Left lung (tissue), 10 donors: ENCODE measurements around the gene ITGA5. TPM values are rescaled to one million over a fixed set of nuclear protein-coding genes. Genes with fewer than 3 reads are reported as not detected.

Experiments
- ATAC-seq: fragments of 200-7000 bp; cut with Tn5 transposase; one replicate; pipeline ENCODE4 v1.9.1; 2020; ENCODE audit warnings: moderate library complexity
- DNase-seq, 4 donors: peaks; one replicate each; pipeline ENCODE4 v3.0.0-alpha.2; 2013 to 2020
- H3K27ac ChIP-seq, 2 donors: fragments of 200-600 bp; sonication (generic) in 1 of 2; one replicate each; pipeline versions ENCODE4 v1.5.0 to v1.8.0; 2020 to 2021
- H3K27me3 ChIP-seq, 2 donors: fragments of 200-600 bp; sonication (generic) in 1 of 2; one replicate each; pipeline versions ENCODE4 v1.5.0 to v1.8.0; 2020 to 2021
- H3K36me3 ChIP-seq, 2 donors: fragments of 200-600 bp; sonication (generic) in 1 of 2; one replicate each; pipeline versions ENCODE4 v1.5.0 to v1.8.0; 2020 to 2021
- H3K4me1 ChIP-seq, 2 donors: fragments of 200-600 bp; one replicate each; pipeline ENCODE4 v1.8.0; 2021
- H3K4me3 ChIP-seq, 2 donors: fragments of 200-600 bp; sonication (generic) in 1 of 2; one replicate each; pipeline versions ENCODE4 v1.5.0 to v1.8.0; 2020 to 2021; ENCODE audit warnings: mild to moderate bottlenecking in 1 of 2
- H3K9me3 ChIP-seq, 2 donors: fragments of 200-600 bp; sonication (generic) in 1 of 2; one replicate each; pipeline versions ENCODE4 v1.5.0 to v1.8.0; 2020 to 2021
- intact Hi-C, 2 donors: fragments of 100-400 bp; cut with DNase I; formaldehyde crosslinking; loops; one replicate each; pipeline versions ENCODE4 v1.11.2 to v1.14.2; 2022
- polyA plus RNA-seq, 6 donors: library from polyadenylated mRNA; unstranded; fragments of 120-200 nt; gene quantifications; one replicate each; pipeline ENCODE4 v1.2.1, GENCODE V29; 2013; ENCODE audit not compliant: insufficient read length in 6 of 6
- total RNA-seq, 2 donors: library from RNA; stranded (reverse); fragmentation: NEBNext Ultra II Directional; extraction: Animal tissue kit (Norgen Biotek cat#: 25700); gene quantifications; one replicate each; pipeline ENCODE4 v1.2.1, GENCODE V29; 2021
- TF ChIP-seq, protein P1 (sequence below), 2 donors: fragments of 200-600 bp; sonication (generic) in 1 of 2; IDR thresholded peaks; one replicate each; pipeline versions ENCODE4 v1.5.0 to v1.8.0; 2021; ENCODE audit warnings: antibody characterized with exemption in 2 of 2
- donor health status: DM: no; HTN: yes; CAD: no.
- donor health status: DM: no; HTN: no; CAD: no.

ITGA5 gene
- total and polyA plus RNA-seq, 8 donors: 56.1 to 142 (median 73.5) TPM

DNA sequence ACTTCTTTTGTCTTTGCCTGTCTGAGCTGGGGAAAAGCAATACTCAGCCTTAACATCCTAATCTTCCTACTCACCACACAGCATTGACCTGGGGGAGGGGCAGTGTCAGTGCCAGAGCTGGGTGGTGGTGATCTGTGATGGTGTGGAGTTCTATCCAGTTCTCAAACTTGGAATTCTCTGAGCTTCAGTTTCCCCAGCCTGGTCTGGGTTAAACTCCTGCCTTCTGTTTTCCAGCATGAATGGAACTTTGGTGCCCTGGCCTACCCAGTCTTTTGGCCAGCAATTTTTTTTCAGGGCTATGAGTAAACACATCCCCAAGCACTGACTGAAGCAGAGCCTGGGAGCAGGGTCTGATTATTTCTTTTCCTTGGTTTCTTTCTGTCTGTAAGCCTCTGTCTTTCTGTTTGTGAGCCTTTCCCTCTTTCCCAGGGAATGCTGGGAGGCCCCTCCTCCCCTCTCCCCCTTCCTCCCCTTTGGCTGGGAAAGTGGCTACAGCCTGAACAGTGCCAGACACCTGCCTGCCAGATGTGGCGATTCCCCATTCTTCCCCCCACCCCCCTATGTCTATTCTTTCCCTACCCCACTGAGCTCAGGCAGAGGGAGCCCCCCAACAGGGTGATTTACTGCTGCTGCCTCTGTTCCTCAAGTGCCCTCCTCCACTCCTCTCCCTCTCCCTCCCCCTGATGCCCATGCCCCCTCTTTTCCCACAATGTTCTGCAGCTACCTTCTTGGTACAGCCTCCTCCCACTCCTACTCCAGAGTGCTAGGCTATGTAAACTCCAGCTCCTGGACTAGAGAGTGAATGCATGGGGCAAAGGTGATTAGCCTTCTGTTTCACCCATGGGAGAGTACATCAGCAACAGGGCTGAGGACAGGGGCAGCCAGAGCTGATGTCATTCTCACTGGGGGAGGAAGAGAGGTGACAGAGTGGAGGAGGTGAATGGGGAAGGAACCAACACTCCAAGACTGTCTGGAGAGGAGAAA is 65.9 kb downstream of the ITGA5 start:
- ATAC-seq (peak; percentile 60), DNase-seq (peak in 1 of 4 donors; percentile 40)
- no peaks in the 10 kb centered on the region for H3K27me3 ChIP-seq
- intact Hi-C loops: no loop called here
- no peaks in the 10 kb centered on the region for H3K9me3 ChIP-seq
- TF ChIP-seq, protein P1, sequence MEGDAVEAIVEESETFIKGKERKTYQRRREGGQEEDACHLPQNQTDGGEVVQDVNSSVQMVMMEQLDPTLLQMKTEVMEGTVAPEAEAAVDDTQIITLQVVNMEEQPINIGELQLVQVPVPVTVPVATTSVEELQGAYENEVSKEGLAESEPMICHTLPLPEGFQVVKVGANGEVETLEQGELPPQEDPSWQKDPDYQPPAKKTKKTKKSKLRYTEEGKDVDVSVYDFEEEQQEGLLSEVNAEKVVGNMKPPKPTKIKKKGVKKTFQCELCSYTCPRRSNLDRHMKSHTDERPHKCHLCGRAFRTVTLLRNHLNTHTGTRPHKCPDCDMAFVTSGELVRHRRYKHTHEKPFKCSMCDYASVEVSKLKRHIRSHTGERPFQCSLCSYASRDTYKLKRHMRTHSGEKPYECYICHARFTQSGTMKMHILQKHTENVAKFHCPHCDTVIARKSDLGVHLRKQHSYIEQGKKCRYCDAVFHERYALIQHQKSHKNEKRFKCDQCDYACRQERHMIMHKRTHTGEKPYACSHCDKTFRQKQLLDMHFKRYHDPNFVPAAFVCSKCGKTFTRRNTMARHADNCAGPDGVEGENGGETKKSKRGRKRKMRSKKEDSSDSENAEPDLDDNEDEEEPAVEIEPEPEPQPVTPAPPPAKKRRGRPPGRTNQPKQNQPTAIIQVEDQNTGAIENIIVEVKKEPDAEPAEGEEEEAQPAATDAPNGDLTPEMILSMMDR (IDR thresholded peaks at IDR 0.05): no peak
- peak overlapping the region; percentile 45 to 61 for H3K27ac ChIP-seq
- peaks cover 29 to 53% of the 10 kb centered on the region in 2 donors for H3K4me1 ChIP-seq
- H3K36me3 ChIP-seq: peaks cover 0 to 44% of the 10 kb centered on the region in 2 donors
- no peak overlapping the region for H3K4me3 ChIP-seq

DNA sequence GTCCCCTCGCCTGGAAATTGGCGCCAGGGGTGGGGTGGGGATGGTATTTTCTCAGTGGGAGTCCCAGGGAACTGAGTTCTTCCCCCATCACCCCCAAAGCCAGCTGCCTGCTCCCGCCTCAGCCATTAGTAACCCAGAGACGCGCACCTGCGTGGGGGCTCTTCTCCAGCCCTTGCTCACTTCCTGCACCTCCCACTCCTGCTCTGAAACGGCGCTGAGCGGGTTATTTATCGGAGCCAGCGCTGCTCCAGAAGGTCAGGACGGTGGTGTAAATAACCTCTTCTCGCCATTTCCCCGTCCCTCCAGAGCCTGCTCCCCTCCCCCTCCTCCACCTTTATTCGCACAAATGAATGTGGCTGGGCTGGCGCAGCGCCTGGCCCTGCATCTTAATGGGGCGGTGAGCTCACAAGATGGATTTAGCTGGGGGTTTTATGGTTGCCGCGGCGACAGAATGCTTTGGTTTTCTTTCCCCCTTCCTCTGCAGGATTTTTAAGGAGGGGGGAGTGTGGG is 67.0 kb downstream of the ITGA5 start:
- Histone ChIP-seq H3K9me3 (no peaks in the 10 kb centered on the region), H3K4me1 (peaks cover 18 to 42% of the 10 kb centered on the region in 2 donors), H3K27me3 (no peaks in the 10 kb centered on the region), H3K27ac (peak overlapping the region in 1 of 2 donors; percentile 61), H3K4me3 (no peak overlapping the region), H3K36me3 (peaks cover 0 to 55% of the 10 kb centered on the region in 2 donors)
- peak; percentile 59 for ATAC-seq
- peak in 2 of 4 donors; percentile 74 to 81 for DNase-seq
- TF ChIP-seq, protein P1 (IDR thresholded peaks at IDR 0.05): no peak
- intact Hi-C loops: no loop called here

DNA sequence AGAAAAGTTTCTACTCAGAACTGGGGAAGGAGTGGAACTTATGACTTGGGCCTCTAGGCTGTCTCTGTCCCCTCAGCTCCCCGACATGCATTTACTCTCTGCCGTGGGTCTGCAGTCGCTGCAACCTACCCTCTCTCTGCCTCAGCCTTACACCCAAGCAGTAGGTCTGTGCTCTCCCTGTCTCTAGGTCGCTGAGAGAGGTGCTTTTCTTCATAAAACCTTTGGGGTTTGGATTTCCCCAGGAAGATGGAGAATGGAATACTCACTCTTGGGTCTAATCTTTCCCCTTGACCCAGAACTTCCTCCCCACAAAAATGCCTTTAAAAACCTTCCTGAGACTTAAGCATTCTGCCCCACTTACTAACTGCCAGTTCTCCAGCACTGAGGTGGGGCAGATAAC is 67.7 kb downstream of the ITGA5 start:
- no peaks in the 10 kb centered on the region for H3K27me3 ChIP-seq
- peaks cover 15 to 35% of the 10 kb centered on the region in 2 donors for H3K4me1 ChIP-seq
- DNase-seq (no peak), ATAC-seq (no peak)
- H3K4me3 ChIP-seq: no peak overlapping the region
- H3K36me3 ChIP-seq: peaks cover 0 to 62% of the 10 kb centered on the region in 2 donors
- intact Hi-C loops: no loop called here
- no peaks in the 10 kb centered on the region for H3K9me3 ChIP-seq
- H3K27ac ChIP-seq: peak overlapping the region in 1 of 2 donors; percentile 61
- TF ChIP-seq, protein P1 (IDR thresholded peaks at IDR 0.05): no peak

DNA sequence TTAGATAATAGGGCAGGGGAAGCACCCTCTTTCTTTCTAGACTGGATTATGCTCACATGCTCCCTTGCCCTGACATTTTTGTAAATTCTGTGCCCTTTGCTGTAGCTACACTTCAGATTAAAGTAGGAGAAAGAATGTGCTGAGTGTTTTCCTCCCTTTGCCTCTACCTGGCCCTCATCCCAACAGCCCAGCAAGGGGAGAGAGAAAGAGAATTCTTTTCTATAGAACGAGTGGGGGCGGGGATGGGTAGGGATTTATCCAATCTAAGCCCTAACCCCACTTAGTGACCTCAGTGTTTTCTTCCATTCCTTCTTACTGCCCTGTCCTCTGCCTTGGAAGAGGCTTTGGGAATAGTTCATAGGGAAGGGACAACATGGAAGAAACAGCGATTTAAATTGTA is 68.3 kb downstream of the ITGA5 start:
- DNase-seq (peak in 1 of 4 donors; percentile 50), ATAC-seq (peak; percentile 58)
- Histone ChIP-seq H3K27ac (peak overlapping the region in 1 of 2 donors; percentile 61), H3K4me1 (peaks cover 15 to 31% of the 10 kb centered on the region in 2 donors), H3K4me3 (no peak overlapping the region), H3K9me3 (no peaks in the 10 kb centered on the region), H3K36me3 (peaks cover 0 to 68% of the 10 kb centered on the region in 2 donors), H3K27me3 (no peaks in the 10 kb centered on the region)
- TF ChIP-seq, protein P1 (IDR thresholded peaks at IDR 0.05): no peak
- intact Hi-C loops: no loop called here

DNA sequence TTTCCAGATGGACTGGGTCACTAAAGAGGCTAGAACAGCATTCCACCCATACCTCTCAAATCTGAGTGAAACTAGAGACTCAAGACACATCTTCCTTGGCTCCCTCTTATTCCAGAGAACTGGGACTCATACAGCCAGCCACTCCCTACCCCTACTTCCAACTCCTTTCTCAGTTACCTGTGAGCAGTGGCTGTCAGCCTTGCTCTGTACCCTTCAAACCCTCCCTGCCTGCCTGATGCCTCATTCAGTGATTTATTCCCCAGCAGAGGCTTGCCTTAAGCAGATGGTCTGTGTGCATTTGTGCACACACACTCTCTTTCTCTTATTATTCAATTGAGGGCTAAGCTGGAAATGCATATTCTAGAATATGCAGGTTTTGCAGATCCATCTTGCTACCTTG is 69.4 kb downstream of the ITGA5 start:
- TF ChIP-seq, protein P1 (IDR thresholded peaks at IDR 0.05): no peak
- Histone ChIP-seq H3K4me3 (no peak overlapping the region), H3K36me3 (peaks cover 0 to 79% of the 10 kb centered on the region in 2 donors), H3K27ac (peak overlapping the region in 1 of 2 donors; percentile 39), H3K4me1 (peaks cover 15 to 31% of the 10 kb centered on the region in 2 donors), H3K27me3 (no peaks in the 10 kb centered on the region), H3K9me3 (no peaks in the 10 kb centered on the region)
- peak; percentile 4 for ATAC-seq
- no peak for DNase-seq
- intact Hi-C loops: no loop called here
